PC-9 (cell line): ENCODE data around the gene MRPS22. TPM values are rescaled to one million over a fixed set of nuclear protein-coding genes. Genes with fewer than 3 reads are reported as not detected.

Experiments
- BruUV-seq: library from RNA; stranded (reverse); fragments of 400-500 nt; replicated peaks from 2 replicates; lab custom pipeline; 2021; lab: Mats Ljungman, UMichigan
- CTCF ChIA-PET: fragments of 300-600 bp; sonication (Branson Sonifier 250); formaldehyde crosslinking; loops from one replicate; lab custom pipeline; 2022; ENCODE audit warnings: antibody characterized with exemption; lab: Charles Lee
- POLR2A ChIA-PET: fragments of 300-600 bp; sonication (Branson Sonifier 250); formaldehyde crosslinking; loops from one replicate; lab custom pipeline; 2022; ENCODE audit warnings: antibody characterized with exemption; ENCODE audit not compliant: unreplicated experiment; lab: Charles Lee
- DNase-seq, 2 experiments: peaks; one replicate each; pipeline versions ENCODE4 v3.0.0 to v3.0.0-alpha.2; 2015 to 2022; ENCODE audit warnings: mixed read lengths in 1 of 2
- H2AFZ ChIP-seq: fragments of 200-600 bp; sonication (generic); 2 replicates; pipeline ENCODE4 v1.8.1; 2017; ENCODE audit warnings: antibody characterized with exemption
- H3F3A ChIP-seq: fragments of 200-600 bp; sonication (generic); 2 replicates; pipeline ENCODE4 v1.8.1; 2017; ENCODE audit warnings: antibody characterized with exemption, mild to moderate bottlenecking, low read depth; ENCODE audit not compliant: insufficient read depth
- H3K27ac ChIP-seq: fragments of 200-600 bp; sonication (generic); 2 replicates; pipeline ENCODE4 v1.6.1; 2016; ENCODE audit warnings: mixed run types
- H3K27me3 ChIP-seq: fragments of 200-600 bp; sonication (generic); 2 replicates; pipeline ENCODE4 v1.6.1; 2016; ENCODE audit warnings: low read depth, mixed run types; ENCODE audit not compliant: insufficient read depth
- H3K36me3 ChIP-seq: fragments of 200-600 bp; sonication (generic); 2 replicates; pipeline ENCODE4 v1.6.1; 2016; ENCODE audit warnings: low read depth, mixed run types
- H3K4me1 ChIP-seq: fragments of 200-600 bp; sonication (generic); replicated peaks from 2 replicates; pipeline ENCODE4 v1.6.1; 2016; ENCODE audit warnings: mixed run types; ENCODE audit not compliant: insufficient read depth
- H3K4me2 ChIP-seq: fragments of 200-600 bp; sonication (generic); 2 replicates; pipeline ENCODE4 v1.6.1; 2017; ENCODE audit warnings: mixed run types
- H3K4me3 ChIP-seq: fragments of 200-600 bp; sonication (generic); 2 replicates; pipeline ENCODE4 v1.6.1; 2016; ENCODE audit warnings: mixed run types
- H3K79me2 ChIP-seq: fragments of 200-600 bp; sonication (generic); 2 replicates; pipeline ENCODE4 v1.6.1; 2017; ENCODE audit warnings: low read depth, mixed run types
- H3K9me2 ChIP-seq: fragments of 200-600 bp; sonication (generic); 2 replicates; pipeline ENCODE4 v1.8.1; 2017; ENCODE audit warnings: mild to moderate bottlenecking; ENCODE audit not compliant: insufficient read depth
- H3K9me3 ChIP-seq: fragments of 200-600 bp; sonication (generic); 2 replicates; pipeline ENCODE4 v1.8.1; 2016; ENCODE audit warnings: low read depth; ENCODE audit not compliant: insufficient read depth
- H4K20me1 ChIP-seq: fragments of 200-600 bp; sonication (generic); 2 replicates; pipeline ENCODE4 v1.8.1; 2017; ENCODE audit not compliant: insufficient read depth
- CTCF ChIP-seq: fragments of 200-600 bp; sonication (generic); conservative IDR thresholded peaks from 2 replicates; pipeline ENCODE4 v1.6.1; 2017; ENCODE audit warnings: mixed run types, antibody characterized with exemption, mild to moderate bottlenecking, moderate library complexity
- EZH2 ChIP-seq: fragments of 200-600 bp; sonication (generic); IDR thresholded peaks from 2 replicates; pipeline ENCODE4 v1.8.0; 2017; ENCODE audit warnings: antibody characterized with exemption, low read depth
- intact Hi-C: fragments of 100-400 bp; cut with micrococcal nuclease; formaldehyde crosslinking; loops from one replicate; pipeline ENCODE4 v1.10.0; 2022; ENCODE audit not compliant: unreplicated experiment
- total RNA-seq: library from RNA; stranded (reverse); gene quantifications from 2 replicates; pipeline ENCODE4 v1.2.3, GENCODE V29; 2021

MRPS22 gene
- total RNA-seq, 1 experiment from 2014 or later: 68.0 TPM

DNA sequence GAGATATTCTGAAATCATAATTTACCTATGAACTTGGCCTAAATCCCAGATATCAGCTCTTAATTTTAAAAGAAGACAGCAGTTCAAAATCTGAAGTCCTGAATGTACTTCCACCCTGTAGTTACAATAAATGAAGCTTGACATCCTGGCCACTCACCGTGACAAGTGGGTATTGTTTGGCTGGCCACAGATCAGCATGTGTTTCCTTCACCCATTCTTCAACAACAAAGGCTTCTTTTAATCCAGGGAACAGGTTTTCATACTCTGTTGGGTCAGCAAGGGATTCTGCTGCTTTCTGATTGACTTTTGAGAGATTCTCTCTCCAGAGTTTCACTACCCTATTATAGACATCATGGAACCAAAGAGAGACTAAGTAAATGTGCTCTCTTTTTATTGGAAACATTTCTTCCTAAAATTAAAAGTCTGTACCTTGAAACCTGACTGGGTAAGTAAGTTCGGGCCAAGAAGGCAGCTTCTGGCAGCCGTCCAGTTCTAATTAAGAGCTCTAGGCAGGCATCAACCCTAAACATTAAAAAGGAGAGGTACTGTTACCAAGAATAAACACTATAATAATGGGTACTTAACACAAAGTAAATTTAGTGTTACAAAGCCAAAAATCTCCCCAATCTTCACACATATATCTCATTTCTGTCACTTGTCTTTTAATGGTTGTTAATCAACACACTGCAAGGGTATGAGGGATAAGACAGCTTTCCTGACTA lies 15.2 kb downstream of the MRPS22 start:
- no peak for DNase-seq
- ChIA-PET CTCF (interaction anchor here (0.5 kb wide), 1 partner anchor 443 kb away, joined by 3 read pairs; no protein-coding TSS in a partner anchor), POLR2A (no interaction called here)
- H3K4me2 ChIP-seq: no peak overlapping the region
- BruUV-seq: no TSS peak
- no peaks in the 10 kb centered on the region for H3K4me1 ChIP-seq
- no peak overlapping the region for H2AFZ ChIP-seq
- peaks cover 62% of the 10 kb centered on the region for H3K36me3 ChIP-seq
- H3K9me2 ChIP-seq: no peaks in the 10 kb centered on the region
- H3F3A ChIP-seq: peaks cover 21% of the 10 kb centered on the region; the same call in 1 of the 2 replicates
- no peak overlapping the region for H3K4me3 ChIP-seq
- H3K27me3 ChIP-seq: no peaks in the 10 kb centered on the region
- no peak overlapping the region for H3K27ac ChIP-seq
- peaks cover 29% of the 10 kb centered on the region for H4K20me1 ChIP-seq
- no peak for TF ChIP-seq EZH2
- no peak for TF ChIP-seq CTCF
- H3K9me3 ChIP-seq: no peaks in the 10 kb centered on the region
- no peaks in the 10 kb centered on the region for H3K79me2 ChIP-seq
- intact Hi-C loops: loop anchor here (10.0 kb wide), 1 partner anchor 1174 kb away; the partner anchor contains the start of gene ARMC8

DNA sequence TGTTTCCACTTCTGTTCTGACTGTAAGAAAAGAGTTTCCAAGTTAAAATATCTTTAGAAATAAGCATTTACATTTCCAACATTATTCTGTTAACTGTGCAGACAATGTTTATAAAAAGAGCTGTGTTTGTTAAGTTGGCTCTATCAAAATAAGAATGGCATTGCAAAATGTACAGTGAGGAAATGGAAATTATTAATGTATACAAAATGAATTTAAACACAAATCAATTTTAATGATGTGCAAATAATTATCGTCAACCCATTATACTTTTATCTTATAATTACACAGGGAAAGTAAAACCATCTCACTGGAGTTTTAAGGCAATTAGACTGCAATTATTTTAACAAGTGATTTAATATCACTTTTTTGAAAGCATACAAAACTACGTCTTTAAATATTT lies 17.5 kb downstream of the MRPS22 start:
- CTCF ChIA-PET: no interaction called here
- Histone ChIP-seq H2AFZ (no peak overlapping the region), H3K4me3 (no peak overlapping the region), H3K27ac (no peak overlapping the region), H3K4me2 (no peak overlapping the region), H4K20me1 (peaks cover 21% of the 10 kb centered on the region; the same call in 1 of the 2 replicates), H3K27me3 (no peaks in the 10 kb centered on the region), H3K4me1 (no peaks in the 10 kb centered on the region), H3F3A (peaks cover 12% of the 10 kb centered on the region; the same call in 1 of the 2 replicates), H3K36me3 (peaks cover 72% of the 10 kb centered on the region), H3K9me2 (no peaks in the 10 kb centered on the region), H3K9me3 (no peaks in the 10 kb centered on the region), H3K79me2 (no peaks in the 10 kb centered on the region)
- DNase-seq: no peak
- POLR2A ChIA-PET: no interaction called here
- no TSS peak for BruUV-seq
- TF ChIP-seq EZH2 (no peak), CTCF (no peak)
- intact Hi-C loops: no loop called here

DNA sequence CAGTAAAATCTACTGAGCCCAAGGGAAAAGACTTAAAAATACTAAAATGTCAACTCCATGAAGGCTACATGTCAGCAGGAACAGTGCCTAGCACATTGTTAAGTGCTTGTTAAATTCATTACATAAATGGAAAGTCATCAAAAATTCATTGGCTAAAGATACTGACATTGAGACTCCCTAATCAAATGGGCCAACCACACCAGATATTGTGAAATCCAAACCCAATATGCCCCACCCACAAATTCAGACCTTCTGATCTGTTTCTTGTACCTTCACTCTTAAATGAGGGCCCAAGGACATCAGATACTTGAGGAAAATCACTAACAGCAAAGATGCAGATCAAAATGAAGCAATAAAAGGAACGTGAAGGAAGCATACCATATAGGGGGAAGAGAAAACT lies 20.7 kb downstream of the MRPS22 start:
- Histone ChIP-seq H3K9me2 (no peaks in the 10 kb centered on the region), H3K27me3 (no peaks in the 10 kb centered on the region), H3K4me3 (no peak overlapping the region), H3K9me3 (no peaks in the 10 kb centered on the region), H3K4me1 (no peaks in the 10 kb centered on the region), H3K4me2 (no peak overlapping the region), H3K36me3 (peaks cover 78% of the 10 kb centered on the region), H3K27ac (no peak overlapping the region), H2AFZ (no peak overlapping the region), H3K79me2 (no peaks in the 10 kb centered on the region), H3F3A (no peaks in the 10 kb centered on the region; the same call in 1 of the 2 replicates), H4K20me1 (peaks cover 20% of the 10 kb centered on the region; the same call in 1 of the 2 replicates)
- TF ChIP-seq CTCF (no peak), EZH2 (no peak)
- BruUV-seq: no TSS peak
- ChIA-PET CTCF (no interaction called here), POLR2A (no interaction called here)
- intact Hi-C loops: no loop called here
- no peak for DNase-seq
